AG04449 (cell line): Measurements from ENCODE around the gene ANLN.
"Not testable (repeated sequence)": the region's sequence is repeated elsewhere in the genome, so short reads cannot be mapped to it uniquely, and the experiment has no call there.

Experiments
- CTCF ChIA-PET: fragments of 350-600 bp; formaldehyde crosslinking; extraction: SDS; loops from one replicate; lab custom pipeline; 2021; ENCODE audit warnings: antibody characterized with exemption; lab: Yijun Ruan, JAX
- POLR2A ChIA-PET: fragments of 400-600, 350-600 bp; formaldehyde crosslinking; extraction: SDS; loops from one replicate; lab custom pipeline; 2020; ENCODE audit warnings: antibody characterized with exemption, inconsistent platforms; lab: Yijun Ruan, JAX
- DNase-seq: peaks from one replicate; pipeline ENCODE4 v3.0.0-alpha.2; 2010; ENCODE audit warnings: low read depth, low spot score
- H3K4me3 ChIP-seq: 2 replicates; pipeline ENCODE4 v1.5.1; 2011; ENCODE audit warnings: low read depth, mild to moderate bottlenecking, control low read depth, low read length
- CTCF ChIP-seq: IDR thresholded peaks from one replicate; pipeline ENCODE4 v1.5.1; 2011; ENCODE audit warnings: mild to moderate bottlenecking, moderate library complexity, low read length, control low read depth, inconsistent platforms; ENCODE audit not compliant: insufficient read depth; ENCODE audit errors: missing control alignments

Gene ANLN

GRCh38 chr7:36368496-36368895 is 21.2 kb upstream of the ANLN start:
- DNase-seq = no peak
- ChIA-PET CTCF (interaction anchor here (0.6 to 3.9 kb wide), 5 partner anchors 12 to 49 kb away, joined by 3 to 63 read pairs (median 15); no protein-coding TSS in a partner anchor), POLR2A (no interaction called here)
- no peak overlapping the region for H3K4me3 ChIP-seq
- TF ChIP-seq CTCF = no peak

- ChIA-PET POLR2A (no interaction called here), CTCF (interaction anchor here (0.6 to 3.9 kb wide), 3 partner anchors 12 to 50 kb away, joined by 3 to 63 read pairs (median 3); no protein-coding TSS in a partner anchor)
- no peak for DNase-seq
- TF ChIP-seq CTCF = no peak
- no peak overlapping the region for H3K4me3 ChIP-seq
Measured at GRCh38 chr7:36369171-36369570, 20.5 kb upstream of the ANLN start.

- H3K4me3 ChIP-seq = no peak overlapping the region
- no peak for TF ChIP-seq CTCF
- ChIA-PET POLR2A (no interaction called here), CTCF (no interaction called here)
- DNase-seq = no peak
Measured at GRCh38 chr7:36370046-36370445, 19.6 kb upstream of the ANLN start.

GRCh38 chr7:36372156-36372555 is 17.5 kb upstream of the ANLN start:
- POLR2A ChIA-PET = no interaction called here
- DNase-seq = no peak
- no peak for TF ChIP-seq CTCF
- H3K4me3 ChIP-seq = no peak overlapping the region
- CTCF ChIA-PET = no interaction called here

GRCh38 chr7:36378555-36378954 is 11.1 kb upstream of the ANLN start:
- POLR2A ChIA-PET, DNase-seq, H3K4me3 ChIP-seq: not testable (repeated sequence)
- CTCF ChIA-PET = interaction anchor here (0.9 to 2.8 kb wide), 2 partner anchors 9 to 12 kb away, joined by 3 to 19 read pairs; a partner anchor contains a TSS

GRCh38 chr7:36379831-36380504 is 9.7 kb upstream of the ANLN start:
- ChIA-PET POLR2A (no interaction called here), CTCF (interaction anchor here (1.3 to 2.8 kb wide), 2 partner anchors 13 kb away, joined by 4 to 19 read pairs; a partner anchor contains a TSS)
- TF ChIP-seq CTCF = no peak
- no peak for DNase-seq
- H3K4me3 ChIP-seq = no peak overlapping the region
